ENCODE data around the gene SHC3. TPM values are rescaled to one million over a fixed set of nuclear protein-coding genes. Genes with fewer than 3 reads are reported as not detected.

SHC3 gene
- total and polyA plus RNA-seq, 2 donors (not counting 3 experiments of a cell fraction or from before 2014, with no cell fraction given): 1.0 to 2.0 TPM

GRCh38 chr9:89120704-89121103 is 57.9 kb downstream of the SHC3 start:
- ChIA-PET POLR2A (no interaction called here), CTCF (no interaction called here)
- dilution Hi-C loops (cut with MboI; ENCODE audit: extremely low pct_ligation_motif_present, low sequenced_read_pairs): no loop called here
- no peak for TF ChIP-seq MYC (IDR thresholded peaks at IDR 0.05; ENCODE audit: low read depth, low read length)
- TF ChIP-seq, protein P1, sequence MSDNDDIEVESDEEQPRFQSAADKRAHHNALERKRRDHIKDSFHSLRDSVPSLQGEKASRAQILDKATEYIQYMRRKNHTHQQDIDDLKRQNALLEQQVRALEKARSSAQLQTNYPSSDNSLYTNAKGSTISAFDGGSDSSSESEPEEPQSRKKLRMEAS (IDR thresholded peaks at IDR 0.05; ENCODE audit: insufficient read depth, insufficient read length): no peak
- TF ChIP-seq GATA2 (IDR thresholded peaks at IDR 0.05; ENCODE audit: insufficient read depth, insufficient read length, low read depth, low read length): no peak
- no peak for TF ChIP-seq POLR2AphosphoS5 (IDR thresholded peaks at IDR 0.05; ENCODE audit: insufficient read depth, low read depth, low read length)
- TF ChIP-seq POLR2A (IDR thresholded peaks at IDR 0.05; ENCODE audit: low read depth, low read length): no peak
- TF ChIP-seq CTCF (IDR thresholded peaks at IDR 0.05; ENCODE audit: extremely low read depth in 1 of 2, insufficient read depth in 1 of 2, low read depth in 1 of 2, low read length in 2 of 2): no peak
- TF ChIP-seq FOS (IDR thresholded peaks at IDR 0.05; ENCODE audit: borderline replicate concordance, insufficient read depth, low read length): no peak
- TF ChIP-seq JUN (IDR thresholded peaks at IDR 0.05; ENCODE audit: borderline replicate concordance, insufficient read depth, insufficient read length, low read depth): no peak
- no peak for TF ChIP-seq EZH2 (IDR thresholded peaks at IDR 0.05; ENCODE audit: borderline replicate concordance, low read depth, low read length, severe bottlenecking)
- Histone ChIP-seq H2AFZ (ENCODE audit: low read depth, low read length) (no peak overlapping the region), H3K9me1 (replicated peaks; ENCODE audit: control insufficient read depth, extremely low read depth, insufficient read depth, low read length) (no peaks in the 10 kb centered on the region), H3K27me3 (ENCODE audit: control insufficient read depth in 2 of 2, insufficient read depth in 2 of 2, low read length in 2 of 2) (no peaks in the 10 kb centered on the region), H3K4me2 (ENCODE audit: insufficient read depth, low read length) (no peak overlapping the region), H3K9me3 (replicated peaks; ENCODE audit: control insufficient read depth, insufficient read depth, low read length) (no peaks in the 10 kb centered on the region), H3K27ac (ENCODE audit: insufficient read depth, low read depth, low read length) (no peak overlapping the region), H3K4me1 (ENCODE audit: control insufficient read depth, extremely low read depth, insufficient read depth, low read length) (no peaks in the 10 kb centered on the region), H3K79me2 (ENCODE audit: control insufficient read depth, insufficient read depth, low read length) (no peaks in the 10 kb centered on the region), H3K9ac (replicated peaks; ENCODE audit: extremely low read depth, insufficient read depth, low read length) (no peak overlapping the region), H3K36me3 (ENCODE audit: control insufficient read depth in 2 of 2, extremely low read depth in 1 of 2, insufficient read depth in 2 of 2, low read length in 2 of 2) (no peaks in the 10 kb centered on the region), H3K4me3 (replicated peaks in 1 of 3; ENCODE audit: insufficient read depth in 1 of 3, low read depth in 1 of 3, low read length in 3 of 3) (no peak overlapping the region), H4K20me1 (replicated peaks; ENCODE audit: control insufficient read depth, extremely low read depth, insufficient read depth, low read length) (no peaks in the 10 kb centered on the region)
- FAIRE-seq (no peak), DNase-seq (ENCODE audit: low read depth, low spot score) (no peak)
- intact Hi-C loops (cut with micrococcal nuclease): no loop called here
- BruUV-seq (replicated peaks): no TSS peak
